HepG2 (cell line): ENCODE data around the gene ADAMTS13. TPM values are rescaled to one million over a fixed set of nuclear protein-coding genes. Genes with fewer than 3 reads are reported as not detected.

Source experiments
- ATAD3A ChIP-seq: sonication (generic); formaldehyde crosslinking; IDR thresholded peaks from 2 replicates; pipeline ENCODE4 v1.4.0; 2020; ENCODE audit warnings: missing genetic modification reagents
- BHLHE40 ChIP-seq: IDR thresholded peaks from 2 replicates; pipeline ENCODE4 v1.6.1; 2011; ENCODE audit warnings: low read length, improper control_type of control experiment
- EHMT2 ChIP-seq: fragments of 200-600 bp; sonication (generic); IDR thresholded peaks from 2 replicates; pipeline ENCODE4 v1.7.0; 2017; ENCODE audit warnings: antibody characterized with exemption, low read depth, low read length, borderline replicate concordance
- ELK4 ChIP-seq: sonication (generic); formaldehyde crosslinking; IDR thresholded peaks from 2 replicates; pipeline ENCODE4 v1.9.0; 2021; ENCODE audit warnings: missing genetic modification reagents, borderline replicate concordance
- GLI4 ChIP-seq: sonication (generic); formaldehyde crosslinking; IDR thresholded peaks from 2 replicates; pipeline ENCODE4 v1.5.1; 2020; ENCODE audit warnings: missing genetic modification reagents, mild to moderate bottlenecking, moderate library complexity, borderline replicate concordance
- KDM6A ChIP-seq: IDR thresholded peaks from 2 replicates; pipeline ENCODE4 v1.6.1; 2016; ENCODE audit warnings: low read depth
- MYNN ChIP-seq: sonication (generic); formaldehyde crosslinking; IDR thresholded peaks from 2 replicates; pipeline ENCODE4 v1.4.0; 2020; ENCODE audit warnings: mild to moderate bottlenecking, low read depth, missing genetic modification reagents
- NFYB ChIP-seq: sonication (generic); formaldehyde crosslinking; IDR thresholded peaks from 2 replicates; pipeline ENCODE4 v1.4.0; 2020; ENCODE audit warnings: missing genetic modification reagents
- PBX2 ChIP-seq: IDR thresholded peaks from 2 replicates; pipeline ENCODE4 v1.6.1; 2016; ENCODE audit warnings: control low read depth
- POGZ ChIP-seq: sonication (generic); formaldehyde crosslinking; IDR thresholded peaks from 2 replicates; pipeline ENCODE4 v1.4.0; 2020; ENCODE audit warnings: mild to moderate bottlenecking, missing genetic modification reagents
- SIX1 ChIP-seq: sonication (generic); formaldehyde crosslinking; IDR thresholded peaks from 2 replicates; pipeline ENCODE4 v1.4.0; 2020; ENCODE audit warnings: missing genetic modification reagents, borderline replicate concordance
- STAT6 ChIP-seq: sonication (generic); formaldehyde crosslinking; IDR thresholded peaks from 2 replicates; pipeline ENCODE4 v1.4.0; 2020; ENCODE audit warnings: missing genetic modification reagents, mild to moderate bottlenecking, borderline replicate concordance
- SYNCRIP ChIP-seq: fragments of 200-400 bp; formaldehyde crosslinking; IDR thresholded peaks from 2 replicates; pipeline ENCODE4 v1.6.1; 2018; ENCODE audit warnings: mild to moderate bottlenecking, low read depth, low read length; ENCODE audit not compliant: insufficient read depth
- THAP9 ChIP-seq: sonication (generic); formaldehyde crosslinking; IDR thresholded peaks from 2 replicates; pipeline ENCODE4; 2020; ENCODE audit warnings: missing genetic modification reagents, mild to moderate bottlenecking, borderline replicate concordance
- ZNF383 ChIP-seq: sonication (generic); formaldehyde crosslinking; IDR thresholded peaks from 2 replicates; pipeline ENCODE4 v1.4.0; 2020; ENCODE audit warnings: missing genetic modification reagents, mild to moderate bottlenecking, borderline replicate concordance
- ZNF44 ChIP-seq: sonication (generic); formaldehyde crosslinking; IDR thresholded peaks from 2 replicates; pipeline ENCODE4 v1.5.1; 2020; ENCODE audit warnings: mild to moderate bottlenecking, missing genetic modification reagents
- polyA plus RNA-seq, 8 experiments: library from polyadenylated mRNA; depleted of rRNA in 3 of 8; stranded (reverse) in 7 of 8; unstranded in 1 of 8; fragments of >200 nt; fragmentation: Illumina TruSeq in 4 of 8; extraction: Trizol in 4 of 8; gene quantifications; 2 replicates each; pipeline versions ENCODE4 v1.2.1 to v1.2.3, GENCODE V29; 2011 to 2016; ENCODE audit warnings: low read depth in 4 of 8, missing spikeins in 1 of 8, mixed read lengths in 1 of 8; ENCODE audit not compliant: insufficient read depth in 1 of 8
- total RNA-seq, 5 experiments: library from RNA; depleted of rRNA; stranded (reverse); fragments of >200 nt; fragmentation: Illumina TruSeq; extraction: Trizol; gene quantifications; 2 replicates each; pipeline ENCODE4 v1.2.3, GENCODE V29; 2016; ENCODE audit warnings: low read depth in 1 of 5

The ADAMTS13 gene
- total and polyA plus RNA-seq, 2 of the 13 experiments (the other 11 are each of a cell fraction or from before 2014, with no cell fraction given) = 0.91 to 4.5 TPM

- TF ChIP-seq ELK4 (CRISPR knock-in tag) = no peak
- TF ChIP-seq EHMT2 = no peak
- no peak for TF ChIP-seq MYNN (CRISPR knock-in tag)
- peak; percentile 97 for TF ChIP-seq THAP9
- TF ChIP-seq PBX2 (CRISPR knock-in tag) = no peak
- no peak for TF ChIP-seq STAT6 (CRISPR knock-in tag)
- no peak for TF ChIP-seq SIX1 (CRISPR knock-in tag)
- no peak for TF ChIP-seq ATAD3A
- TF ChIP-seq ZNF44 (CRISPR knock-in tag) = no peak
- TF ChIP-seq NFYB = no peak
- TF ChIP-seq ZNF383 (CRISPR knock-in tag) = peak; percentile 23; the same call in 1 of the 2 replicates
- TF ChIP-seq BHLHE40 = peak; percentile 97
- TF ChIP-seq KDM6A (CRISPR knock-in tag) = no peak
- peak; percentile 60; the same call in 1 of the 2 replicates for TF ChIP-seq GLI4 (CRISPR knock-in tag)
- TF ChIP-seq SYNCRIP = no peak
- TF ChIP-seq POGZ (CRISPR knock-in tag) = peak; percentile 75; the same call in 1 of the 2 replicates
Measured at GRCh38 chr9:133417541-133418461, 4.4 kb upstream of the ADAMTS13 start, which contains the start of gene REXO4 (continued).
